CD4-positive, alpha-beta T cell (primary cell): ENCODE measurements around the gene NNAT. TPM values are rescaled to one million over a fixed set of nuclear protein-coding genes. Genes with fewer than 3 reads are reported as not detected.

Experiments
- ATAC-seq: fragments of 200-7000 bp; cut with Tn5 transposase; one replicate; pipeline ENCODE4 v1.10.0; 2022; ENCODE audit warnings: mild to moderate bottlenecking; ENCODE audit not compliant: poor library complexity
- CTCF ChIA-PET: fragments of 350-600 bp; sonication (Branson Sonifier 250); formaldehyde crosslinking; loops from one replicate; lab custom pipeline; 2021; ENCODE audit warnings: antibody characterized with exemption, inconsistent platforms; lab: Charles Lee
- POLR2A ChIA-PET: fragments of 350-600 bp; sonication (Branson Sonifier 250); formaldehyde crosslinking; loops from one replicate; lab custom pipeline; 2021; ENCODE audit warnings: antibody characterized with exemption, inconsistent platforms; lab: Charles Lee
- DNase-seq, 14 experiments: peaks; one replicate each; pipeline ENCODE4 v3.0.0-alpha.2; 2013 to 2020; ENCODE audit warnings: mixed read lengths in 2 of 14
- H3K27ac ChIP-seq, 2 donors: one replicate each; pipeline versions ENCODE4 v1.5.1 to v1.7.0; 2013; ENCODE audit warnings: low read length in 2 of 2, low read depth in 1 of 2, mild to moderate bottlenecking in 1 of 2
- H3K27me3 ChIP-seq, 2 experiments: 1 replicate in 1 of 2; 2 replicates in 1 of 2; pipeline versions ENCODE4 v1.6.1 to v1.7.0; 2013; ENCODE audit warnings: low read length in 2 of 2, control low read depth in 1 of 2, mild to moderate bottlenecking in 1 of 2, moderate library complexity in 1 of 2; ENCODE audit not compliant: insufficient read depth in 2 of 2, control insufficient read depth in 1 of 2
- H3K36me3 ChIP-seq: one replicate; pipeline ENCODE4 v1.6.1; 2013; ENCODE audit warnings: low read length, control low read depth; ENCODE audit not compliant: insufficient read depth
- H3K4me1 ChIP-seq: one replicate; pipeline ENCODE4 v1.6.1; 2013; ENCODE audit warnings: low read length, control low read depth; ENCODE audit not compliant: insufficient read depth
- H3K4me3 ChIP-seq: one replicate; pipeline ENCODE4 v1.5.1; 2013; ENCODE audit warnings: mild to moderate bottlenecking, low read length, moderate library complexity
- H3K9me3 ChIP-seq, 2 experiments: 1 replicate in 1 of 2; 2 replicates in 1 of 2; pipeline versions ENCODE4 v1.6.1 to v1.7.0; 2013; ENCODE audit warnings: low read length in 2 of 2, mild to moderate bottlenecking in 2 of 2, control low read depth in 1 of 2, moderate library complexity in 1 of 2; ENCODE audit not compliant: control insufficient read depth in 1 of 2, insufficient read depth in 1 of 2
- H3K27ac Mint-ChIP-seq: one replicate; pipeline ENCODE4 v1.8.0; 2020; ENCODE audit warnings: mixed read lengths
- H3K27me3 Mint-ChIP-seq: one replicate; pipeline ENCODE4 v1.8.0; 2021; ENCODE audit warnings: mixed read lengths
- H3K36me3 Mint-ChIP-seq: one replicate; pipeline ENCODE4 v1.8.0; 2021; ENCODE audit warnings: low read depth, mixed read lengths
- H3K4me1 Mint-ChIP-seq: one replicate; pipeline ENCODE4 v1.8.0; 2021; ENCODE audit warnings: low read depth, mixed read lengths
- H3K4me3 Mint-ChIP-seq: one replicate; pipeline ENCODE4 v1.8.0; 2020; ENCODE audit warnings: mild to moderate bottlenecking, mixed read lengths
- H3K9me3 Mint-ChIP-seq: one replicate; pipeline ENCODE4 v1.8.0; 2020; ENCODE audit warnings: mixed read lengths
- CTCF ChIP-seq: fragments of 200-600 bp; IDR thresholded peaks from one replicate; pipeline ENCODE4 v1.8.0; 2022; ENCODE audit warnings: antibody characterized with exemption, mild to moderate bottlenecking
- intact Hi-C, 2 experiments: fragments of 100-400 bp; cut with DNase I in 1 of 2; cut with micrococcal nuclease in 1 of 2; formaldehyde crosslinking; loops; one replicate each; pipeline versions ENCODE4 v1.15.1 to v1.9.0; 2023 to 2025; cut with DNase I, micrococcal nuclease
- total RNA-seq, 174 experiments: library from RNA in 2 of 174; stranded (reverse) in 2 of 174; gene quantifications; one replicate each; pipeline ENCODE4 v1.2.3 and lab custom pipeline; 2021 to 2026

The NNAT gene
- total RNA-seq, 2 experiments from 2014 or later: not detected

GRCh38 chr20:37473249-37474000, 47.6 kb upstream of the NNAT start:
- no peak for TF ChIP-seq CTCF
- no peaks in the 10 kb centered on the region for H3K4me1 ChIP-seq
- ATAC-seq (no peak), DNase-seq (no peak)
- Mint-ChIP-seq H3K4me1 (no peaks in the 10 kb centered on the region), H3K27ac (no peak overlapping the region), H3K9me3 (peaks cover 2% of the 10 kb centered on the region), H3K27me3 (peaks cover 30% of the 10 kb centered on the region), H3K36me3 (no peaks in the 10 kb centered on the region), H3K4me3 (no peak overlapping the region)
- no peaks in the 10 kb centered on the region for H3K27me3 ChIP-seq
- intact Hi-C loops: no loop called here
- H3K36me3 ChIP-seq: no peaks in the 10 kb centered on the region
- no peaks in the 10 kb centered on the region for H3K9me3 ChIP-seq
- no peak overlapping the region for H3K4me3 ChIP-seq
- ChIA-PET CTCF (no interaction called here), POLR2A (no interaction called here)
- H3K27ac ChIP-seq: no peak overlapping the region

GRCh38 chr20:37474386-37474785, 46.7 kb upstream of the NNAT start:
- Histone ChIP-seq H3K27me3 (no peaks in the 10 kb centered on the region), H3K4me1 (no peaks in the 10 kb centered on the region), H3K9me3 (no peaks in the 10 kb centered on the region), H3K4me3 (no peak overlapping the region), H3K36me3 (no peaks in the 10 kb centered on the region), H3K27ac (no peak overlapping the region)
- Mint-ChIP-seq H3K27me3 (peaks cover 26% of the 10 kb centered on the region), H3K36me3 (no peaks in the 10 kb centered on the region), H3K9me3 (peaks cover 2% of the 10 kb centered on the region), H3K4me1 (no peaks in the 10 kb centered on the region), H3K27ac (no peak overlapping the region), H3K4me3 (no peak overlapping the region)
- TF ChIP-seq CTCF: no peak
- intact Hi-C loops: no loop called here
- DNase-seq (no peak), ATAC-seq (no peak)
- ChIA-PET CTCF (no interaction called here), POLR2A (no interaction called here)

GRCh38 chr20:37475252-37475651, 45.8 kb upstream of the NNAT start:
- no peak overlapping the region for H3K27ac Mint-ChIP-seq
- Histone ChIP-seq H3K27ac (no peak overlapping the region), H3K4me3 (no peak overlapping the region), H3K9me3 (no peaks in the 10 kb centered on the region), H3K27me3 (no peaks in the 10 kb centered on the region), H3K36me3 (no peaks in the 10 kb centered on the region), H3K4me1 (no peaks in the 10 kb centered on the region)
- H3K36me3 Mint-ChIP-seq: no peaks in the 10 kb centered on the region
- CTCF ChIA-PET: no interaction called here
- TF ChIP-seq CTCF: no peak
- POLR2A ChIA-PET: no interaction called here
- H3K27me3 Mint-ChIP-seq: peaks cover 28% of the 10 kb centered on the region
- no peaks in the 10 kb centered on the region for H3K4me1 Mint-ChIP-seq
- no peak overlapping the region for H3K4me3 Mint-ChIP-seq
- DNase-seq (no peak), ATAC-seq (no peak)
- intact Hi-C loops: no loop called here
- H3K9me3 Mint-ChIP-seq: peaks cover 2% of the 10 kb centered on the region
